Measurements from ENCODE around the gene ANXA10. TPM values are rescaled to one million over a fixed set of nuclear protein-coding genes. Genes with fewer than 3 reads are reported as not detected.
"Not testable (repeated sequence)": the region's sequence is repeated elsewhere in the genome, so short reads cannot be mapped to it uniquely, and the experiment has no call there.

ANXA10 gene
- polyA plus RNA-seq, 1 donor (not counting 4 experiments of a cell fraction or from before 2014, with no cell fraction given), result not detected

DNA sequence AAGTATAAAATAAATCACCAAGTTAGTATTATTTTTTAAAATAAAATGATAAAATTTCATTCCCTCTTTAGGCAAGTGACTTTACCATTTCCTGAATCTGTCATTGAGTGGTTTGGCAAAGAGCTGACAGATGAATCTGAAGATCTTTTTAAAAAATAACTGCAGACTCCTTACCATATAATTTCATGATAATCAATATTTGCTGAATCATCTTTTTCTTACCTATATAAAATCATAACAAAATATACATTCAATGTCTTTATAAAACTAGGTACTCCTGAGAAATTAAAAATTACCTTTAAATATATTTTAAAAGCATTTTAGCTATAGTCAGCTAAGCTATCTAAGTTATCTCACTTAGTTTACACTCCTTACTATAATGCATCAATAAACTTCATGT is 17.2 kb downstream of the ANXA10 start:
- H3K27me3 ChIP-seq (ENCODE audit: control insufficient read depth, extremely low read depth, insufficient read depth, low read length), result no peaks in the 10 kb centered on the region
- H3K36me3 ChIP-seq (ENCODE audit: control insufficient read depth in 2 of 2, extremely low read depth in 1 of 2, insufficient read depth in 2 of 2, low read length in 2 of 2), result no peaks in the 10 kb centered on the region
- dilution Hi-C loops (cut with MboI; ENCODE audit: extremely low pct_ligation_motif_present, low sequenced_read_pairs), result no loop called here
- no peak overlapping the region for H3K9ac ChIP-seq (ENCODE audit: control insufficient read depth, extremely low read depth, insufficient read depth, low read length)
- H3K9me3 ChIP-seq (ENCODE audit: control insufficient read depth, low read depth, low read length), result no peaks in the 10 kb centered on the region
- no peaks in the 10 kb centered on the region for H3K4me1 ChIP-seq (ENCODE audit: control insufficient read depth, extremely low read depth, insufficient read depth, low read length)
- H2AFZ ChIP-seq (ENCODE audit: control insufficient read depth, low read length), result no peak overlapping the region
- TF ChIP-seq EZH2 (IDR thresholded peaks at IDR 0.05; ENCODE audit: low read length), result no peak
- TF ChIP-seq, protein P1, sequence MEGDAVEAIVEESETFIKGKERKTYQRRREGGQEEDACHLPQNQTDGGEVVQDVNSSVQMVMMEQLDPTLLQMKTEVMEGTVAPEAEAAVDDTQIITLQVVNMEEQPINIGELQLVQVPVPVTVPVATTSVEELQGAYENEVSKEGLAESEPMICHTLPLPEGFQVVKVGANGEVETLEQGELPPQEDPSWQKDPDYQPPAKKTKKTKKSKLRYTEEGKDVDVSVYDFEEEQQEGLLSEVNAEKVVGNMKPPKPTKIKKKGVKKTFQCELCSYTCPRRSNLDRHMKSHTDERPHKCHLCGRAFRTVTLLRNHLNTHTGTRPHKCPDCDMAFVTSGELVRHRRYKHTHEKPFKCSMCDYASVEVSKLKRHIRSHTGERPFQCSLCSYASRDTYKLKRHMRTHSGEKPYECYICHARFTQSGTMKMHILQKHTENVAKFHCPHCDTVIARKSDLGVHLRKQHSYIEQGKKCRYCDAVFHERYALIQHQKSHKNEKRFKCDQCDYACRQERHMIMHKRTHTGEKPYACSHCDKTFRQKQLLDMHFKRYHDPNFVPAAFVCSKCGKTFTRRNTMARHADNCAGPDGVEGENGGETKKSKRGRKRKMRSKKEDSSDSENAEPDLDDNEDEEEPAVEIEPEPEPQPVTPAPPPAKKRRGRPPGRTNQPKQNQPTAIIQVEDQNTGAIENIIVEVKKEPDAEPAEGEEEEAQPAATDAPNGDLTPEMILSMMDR (optimal IDR thresholded peaks at IDR 0.05 in 1 of 3, IDR thresholded peaks at IDR 0.05 in 1 of 3, conservative IDR thresholded peaks at IDR 0.05 in 1 of 3; ENCODE audit: extremely low read depth in 1 of 3, insufficient read depth in 2 of 3, low read length in 3 of 3), result no peak
- H3K4me3 ChIP-seq (ENCODE audit: control insufficient read depth in 2 of 3, extremely low read depth in 1 of 3, insufficient read depth in 2 of 3, low read depth in 1 of 3, low read length in 3 of 3), result no peak overlapping the region
- FAIRE-seq (no peak), DNase-seq (ENCODE audit: low read depth, low spot score) (no peak)
- no peaks in the 10 kb centered on the region for H3K79me2 ChIP-seq (ENCODE audit: control insufficient read depth, insufficient read depth, low read length)
- no peaks in the 10 kb centered on the region for H3K9me1 ChIP-seq (ENCODE audit: control insufficient read depth, extremely low read depth, insufficient read depth, low read length)
- no peaks in the 10 kb centered on the region for H4K20me1 ChIP-seq (ENCODE audit: control insufficient read depth, extremely low read depth, insufficient read depth, low read length)
- H3K27ac ChIP-seq (ENCODE audit: control insufficient read depth, insufficient read depth, low read length), result no peak overlapping the region
- no peak overlapping the region for H3K4me2 ChIP-seq (ENCODE audit: control insufficient read depth, extremely low read depth, insufficient read depth, low read depth, low read length)

DNA sequence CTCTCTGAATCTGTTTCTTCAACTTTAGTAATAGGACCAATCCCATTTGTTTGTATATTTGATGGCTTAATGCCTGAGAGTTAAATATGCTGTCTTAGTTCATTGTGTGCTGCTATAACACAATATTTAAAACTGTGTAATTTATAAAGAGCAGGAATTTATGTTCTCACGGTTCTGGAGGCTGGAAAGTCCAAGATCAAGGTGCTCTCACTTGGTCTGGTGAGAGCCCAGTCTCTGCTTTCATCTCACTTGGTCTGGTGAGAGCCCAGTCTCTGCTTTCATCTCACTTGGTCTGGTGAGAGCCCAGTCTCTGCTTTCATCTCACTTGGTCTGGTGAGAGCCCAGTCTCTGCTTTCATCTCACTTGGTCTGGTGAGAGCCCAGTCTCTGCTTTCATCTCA is 20.7 kb downstream of the ANXA10 start:
- DNase-seq (ENCODE audit: low read depth, low spot score); dilution Hi-C loops (cut with MboI; ENCODE audit: extremely low pct_ligation_motif_present, low sequenced_read_pairs); H3K36me3 ChIP-seq (ENCODE audit: control insufficient read depth in 2 of 2, extremely low read depth in 1 of 2, insufficient read depth in 2 of 2, low read length in 2 of 2); FAIRE-seq; H3K4me2 ChIP-seq (ENCODE audit: control insufficient read depth, extremely low read depth, insufficient read depth, low read depth, low read length); H3K27ac ChIP-seq (ENCODE audit: control insufficient read depth, insufficient read depth, low read length); H3K4me1 ChIP-seq (ENCODE audit: control insufficient read depth, extremely low read depth, insufficient read depth, low read length); H3K4me3 ChIP-seq (ENCODE audit: control insufficient read depth in 2 of 3, extremely low read depth in 1 of 3, insufficient read depth in 2 of 3, low read depth in 1 of 3, low read length in 3 of 3); H4K20me1 ChIP-seq (ENCODE audit: control insufficient read depth, extremely low read depth, insufficient read depth, low read length); H3K9me3 ChIP-seq (ENCODE audit: control insufficient read depth, low read depth, low read length); H3K9ac ChIP-seq (ENCODE audit: control insufficient read depth, extremely low read depth, insufficient read depth, low read length); H3K79me2 ChIP-seq (ENCODE audit: control insufficient read depth, insufficient read depth, low read length); H3K27me3 ChIP-seq (ENCODE audit: control insufficient read depth, extremely low read depth, insufficient read depth, low read length); H3K9me1 ChIP-seq (ENCODE audit: control insufficient read depth, extremely low read depth, insufficient read depth, low read length); H2AFZ ChIP-seq (ENCODE audit: control insufficient read depth, low read length): not testable (repeated sequence)

DNA sequence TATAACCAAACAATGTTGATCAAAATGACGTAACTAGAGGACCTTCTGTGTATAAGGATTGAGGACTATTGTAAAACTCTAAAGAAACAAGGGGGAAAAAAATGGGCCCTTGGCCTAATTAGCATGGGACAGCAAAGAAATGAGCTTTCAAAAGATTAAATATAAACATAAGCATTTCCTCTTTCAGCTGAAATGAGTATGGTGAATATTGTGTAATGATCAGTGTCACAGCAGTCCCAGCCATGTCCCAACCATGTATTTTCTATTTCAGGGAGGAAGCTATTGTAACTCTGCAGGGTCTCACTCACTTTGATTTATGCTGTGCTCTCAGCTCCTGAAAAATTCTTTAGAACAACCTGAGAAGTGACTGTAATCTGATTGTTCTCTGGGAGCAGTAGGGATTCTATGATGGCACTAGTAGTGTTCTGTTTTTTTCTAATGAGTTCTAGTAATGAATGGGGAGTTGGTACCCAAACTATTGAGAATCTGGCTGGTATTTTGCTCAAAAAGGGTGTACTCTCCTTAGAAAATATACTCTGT is 25.8 kb downstream of the ANXA10 start:
- no peaks in the 10 kb centered on the region for H3K9me3 ChIP-seq (ENCODE audit: control insufficient read depth, low read depth, low read length)

More for the DNA sequence above, 25.8 kb downstream of the ANXA10 start:
- Histone ChIP-seq H2AFZ (ENCODE audit: control insufficient read depth, low read length) (peak overlapping the region; percentile 3), H3K79me2 (ENCODE audit: control insufficient read depth, insufficient read depth, low read length) (no peaks in the 10 kb centered on the region), H3K4me1 (ENCODE audit: control insufficient read depth, extremely low read depth, insufficient read depth, low read length) (no peaks in the 10 kb centered on the region), H4K20me1 (ENCODE audit: control insufficient read depth, extremely low read depth, insufficient read depth, low read length) (no peaks in the 10 kb centered on the region), H3K27ac (ENCODE audit: control insufficient read depth, insufficient read depth, low read length) (no peak overlapping the region), H3K9ac (ENCODE audit: control insufficient read depth, extremely low read depth, insufficient read depth, low read length) (no peak overlapping the region), H3K4me2 (ENCODE audit: control insufficient read depth, extremely low read depth, insufficient read depth, low read depth, low read length) (no peak overlapping the region), H3K36me3 (ENCODE audit: control insufficient read depth in 2 of 2, extremely low read depth in 1 of 2, insufficient read depth in 2 of 2, low read length in 2 of 2) (no peaks in the 10 kb centered on the region), H3K9me1 (ENCODE audit: control insufficient read depth, extremely low read depth, insufficient read depth, low read length) (no peaks in the 10 kb centered on the region), H3K4me3 (ENCODE audit: control insufficient read depth in 2 of 3, extremely low read depth in 1 of 3, insufficient read depth in 2 of 3, low read depth in 1 of 3, low read length in 3 of 3) (no peak overlapping the region), H3K27me3 (ENCODE audit: control insufficient read depth, extremely low read depth, insufficient read depth, low read length) (no peaks in the 10 kb centered on the region)
- dilution Hi-C loops (cut with MboI; ENCODE audit: extremely low pct_ligation_motif_present, low sequenced_read_pairs), result no loop called here
- TF ChIP-seq EZH2 (IDR thresholded peaks at IDR 0.05; ENCODE audit: low read length), result no peak
- TF ChIP-seq, protein P1 (optimal IDR thresholded peaks at IDR 0.05 in 1 of 3, IDR thresholded peaks at IDR 0.05 in 1 of 3, conservative IDR thresholded peaks at IDR 0.05 in 1 of 3; ENCODE audit: extremely low read depth in 1 of 3, insufficient read depth in 2 of 3, low read length in 3 of 3), result no peak
- FAIRE-seq, result no peak
- no peak for DNase-seq (ENCODE audit: low read depth, low spot score)
